ENCODE measurements around the gene AGBL3.

DNA sequence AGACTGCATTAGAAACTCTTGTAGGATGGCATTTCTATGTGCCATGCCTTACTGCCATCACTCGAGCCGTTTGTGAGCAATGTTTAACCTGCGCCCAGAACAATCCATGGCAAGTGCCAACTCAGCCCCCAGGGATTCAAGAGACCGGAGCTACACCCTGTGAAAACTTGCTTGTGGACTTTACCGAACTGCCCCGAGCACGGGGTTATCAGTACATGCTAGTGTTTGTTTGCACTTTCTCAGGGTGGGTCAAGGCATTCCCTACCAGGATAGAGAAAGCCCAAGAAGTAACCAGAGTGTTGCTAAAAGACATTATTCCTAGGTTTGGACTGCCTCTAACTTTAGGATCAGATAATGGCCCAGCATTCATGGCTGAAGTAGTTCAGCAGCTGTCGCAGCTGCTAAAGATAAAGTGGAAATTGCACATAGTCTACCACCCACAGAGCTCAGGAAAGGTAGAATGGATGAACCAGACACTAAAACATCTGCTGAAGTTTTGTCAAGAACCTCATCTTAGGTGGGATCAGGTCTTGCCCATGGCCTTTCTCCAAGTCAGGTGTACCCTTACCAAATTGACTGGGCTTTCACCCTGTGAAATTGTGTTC is 193.1 kb downstream of the AGBL3 start:
- no peak for TF ChIP-seq POLR2A (IDR thresholded peaks at IDR 0.05)
- TF ChIP-seq, protein P1, sequence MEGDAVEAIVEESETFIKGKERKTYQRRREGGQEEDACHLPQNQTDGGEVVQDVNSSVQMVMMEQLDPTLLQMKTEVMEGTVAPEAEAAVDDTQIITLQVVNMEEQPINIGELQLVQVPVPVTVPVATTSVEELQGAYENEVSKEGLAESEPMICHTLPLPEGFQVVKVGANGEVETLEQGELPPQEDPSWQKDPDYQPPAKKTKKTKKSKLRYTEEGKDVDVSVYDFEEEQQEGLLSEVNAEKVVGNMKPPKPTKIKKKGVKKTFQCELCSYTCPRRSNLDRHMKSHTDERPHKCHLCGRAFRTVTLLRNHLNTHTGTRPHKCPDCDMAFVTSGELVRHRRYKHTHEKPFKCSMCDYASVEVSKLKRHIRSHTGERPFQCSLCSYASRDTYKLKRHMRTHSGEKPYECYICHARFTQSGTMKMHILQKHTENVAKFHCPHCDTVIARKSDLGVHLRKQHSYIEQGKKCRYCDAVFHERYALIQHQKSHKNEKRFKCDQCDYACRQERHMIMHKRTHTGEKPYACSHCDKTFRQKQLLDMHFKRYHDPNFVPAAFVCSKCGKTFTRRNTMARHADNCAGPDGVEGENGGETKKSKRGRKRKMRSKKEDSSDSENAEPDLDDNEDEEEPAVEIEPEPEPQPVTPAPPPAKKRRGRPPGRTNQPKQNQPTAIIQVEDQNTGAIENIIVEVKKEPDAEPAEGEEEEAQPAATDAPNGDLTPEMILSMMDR (IDR thresholded peaks at IDR 0.05), result no peak
